ENCODE data around the gene UPK1B.

Gene UPK1B

GRCh38 chr3:119207512-119207875 is 34.1 kb downstream of the UPK1B start:
- Histone ChIP-seq H3K9me3 (ENCODE audit: control insufficient read depth, low read depth, low read length) (no peaks in the 10 kb centered on the region), H3K27ac (ENCODE audit: low read length) (no peak overlapping the region), H3K4me3 (ENCODE audit: low read length) (no peak overlapping the region), H3K36me3 (ENCODE audit: control insufficient read depth, low read depth, low read length) (peaks cover 15% of the 10 kb centered on the region), H3K27me3 (ENCODE audit: control insufficient read depth, insufficient read depth, low read length) (no peaks in the 10 kb centered on the region), H3K4me1 (ENCODE audit: control insufficient read depth, low read depth, low read length) (no peaks in the 10 kb centered on the region), H3K9ac (ENCODE audit: low read length) (no peak overlapping the region)

- no peak overlapping the region for H3K27ac ChIP-seq (ENCODE audit: low read length)
- no peaks in the 10 kb centered on the region for H3K4me1 ChIP-seq (ENCODE audit: control insufficient read depth, low read depth, low read length)
- no peaks in the 10 kb centered on the region for H3K9me3 ChIP-seq (ENCODE audit: control insufficient read depth, low read depth, low read length)
- peaks cover 50% of the 10 kb centered on the region for H3K36me3 ChIP-seq (ENCODE audit: control insufficient read depth, low read depth, low read length)
- no peak overlapping the region for H3K9ac ChIP-seq (ENCODE audit: low read length)
- no peaks in the 10 kb centered on the region for H3K27me3 ChIP-seq (ENCODE audit: control insufficient read depth, insufficient read depth, low read length)
- H3K4me3 ChIP-seq (ENCODE audit: low read length), result no peak overlapping the region
These were observed 37.8 kb downstream of the UPK1B start for GRCh38 chr3:119211193-119211592.

- Histone ChIP-seq H3K9me3 (ENCODE audit: control insufficient read depth, low read depth, low read length) (no peaks in the 10 kb centered on the region), H3K27ac (ENCODE audit: low read length) (no peak overlapping the region), H3K4me3 (ENCODE audit: low read length) (no peak overlapping the region), H3K9ac (ENCODE audit: low read length) (no peak overlapping the region), H3K36me3 (ENCODE audit: control insufficient read depth, low read depth, low read length) (peaks cover 56% of the 10 kb centered on the region), H3K4me1 (ENCODE audit: control insufficient read depth, low read depth, low read length) (no peaks in the 10 kb centered on the region), H3K27me3 (ENCODE audit: control insufficient read depth, insufficient read depth, low read length) (no peaks in the 10 kb centered on the region)
These were observed 38.4 kb downstream of the UPK1B start for GRCh38 chr3:119211803-119212202.

GRCh38 chr3:119219069-119219468 is 45.7 kb downstream of the UPK1B start:
- Histone ChIP-seq H3K9ac (ENCODE audit: low read length) (no peak overlapping the region), H3K4me1 (ENCODE audit: control insufficient read depth, low read depth, low read length) (no peaks in the 10 kb centered on the region), H3K9me3 (ENCODE audit: control insufficient read depth, low read depth, low read length) (no peaks in the 10 kb centered on the region), H3K4me3 (ENCODE audit: low read length) (no peak overlapping the region), H3K36me3 (ENCODE audit: control insufficient read depth, low read depth, low read length) (peaks cover 82% of the 10 kb centered on the region), H3K27me3 (ENCODE audit: control insufficient read depth, insufficient read depth, low read length) (no peaks in the 10 kb centered on the region), H3K27ac (ENCODE audit: low read length) (no peak overlapping the region)

- Histone ChIP-seq H3K27me3 (ENCODE audit: control insufficient read depth, insufficient read depth, low read length) (no peaks in the 10 kb centered on the region), H3K9ac (ENCODE audit: low read length) (no peak overlapping the region), H3K4me1 (ENCODE audit: control insufficient read depth, low read depth, low read length) (no peaks in the 10 kb centered on the region), H3K27ac (ENCODE audit: low read length) (no peak overlapping the region), H3K4me3 (ENCODE audit: low read length) (no peak overlapping the region), H3K36me3 (ENCODE audit: control insufficient read depth, low read depth, low read length) (peaks cover 79% of the 10 kb centered on the region), H3K9me3 (ENCODE audit: control insufficient read depth, low read depth, low read length) (no peaks in the 10 kb centered on the region)
These were observed 46.8 kb downstream of the UPK1B start for GRCh38 chr3:119220198-119220597.

- no peak overlapping the region for H3K27ac ChIP-seq (ENCODE audit: low read length)
- H3K36me3 ChIP-seq (ENCODE audit: control insufficient read depth, low read depth, low read length), result peaks cover 76% of the 10 kb centered on the region
- H3K9ac ChIP-seq (ENCODE audit: low read length), result no peak overlapping the region
- H3K4me1 ChIP-seq (ENCODE audit: control insufficient read depth, low read depth, low read length), result no peaks in the 10 kb centered on the region
- H3K27me3 ChIP-seq (ENCODE audit: control insufficient read depth, insufficient read depth, low read length), result no peaks in the 10 kb centered on the region
- no peaks in the 10 kb centered on the region for H3K9me3 ChIP-seq (ENCODE audit: control insufficient read depth, low read depth, low read length)
- H3K4me3 ChIP-seq (ENCODE audit: low read length), result no peak overlapping the region
These were observed 47.7 kb downstream of the UPK1B start for GRCh38 chr3:119220970-119221667.

GRCh38 chr3:119221779-119222320 is 48.5 kb downstream of the UPK1B start:
- Histone ChIP-seq H3K36me3 (ENCODE audit: control insufficient read depth, low read depth, low read length) (peaks cover 76% of the 10 kb centered on the region), H3K9ac (ENCODE audit: low read length) (no peak overlapping the region), H3K4me1 (ENCODE audit: control insufficient read depth, low read depth, low read length) (no peaks in the 10 kb centered on the region), H3K27ac (ENCODE audit: low read length) (no peak overlapping the region), H3K9me3 (ENCODE audit: control insufficient read depth, low read depth, low read length) (no peaks in the 10 kb centered on the region), H3K4me3 (ENCODE audit: low read length) (no peak overlapping the region), H3K27me3 (ENCODE audit: control insufficient read depth, insufficient read depth, low read length) (no peaks in the 10 kb centered on the region)

GRCh38 chr3:119222391-119222790 is 49.0 kb downstream of the UPK1B start:
- H3K9ac ChIP-seq (ENCODE audit: low read length), result no peak overlapping the region
- H3K4me3 ChIP-seq (ENCODE audit: low read length), result no peak overlapping the region
- H3K4me1 ChIP-seq (ENCODE audit: control insufficient read depth, low read depth, low read length), result no peaks in the 10 kb centered on the region
- H3K9me3 ChIP-seq (ENCODE audit: control insufficient read depth, low read depth, low read length), result no peaks in the 10 kb centered on the region
- H3K27ac ChIP-seq (ENCODE audit: low read length), result no peak overlapping the region
- peaks cover 76% of the 10 kb centered on the region for H3K36me3 ChIP-seq (ENCODE audit: control insufficient read depth, low read depth, low read length)
- no peaks in the 10 kb centered on the region for H3K27me3 ChIP-seq (ENCODE audit: control insufficient read depth, insufficient read depth, low read length)

- Histone ChIP-seq H3K9ac (ENCODE audit: low read length) (no peak overlapping the region), H3K4me3 (ENCODE audit: low read length) (no peak overlapping the region), H3K4me1 (ENCODE audit: control insufficient read depth, low read depth, low read length) (no peaks in the 10 kb centered on the region), H3K36me3 (ENCODE audit: control insufficient read depth, low read depth, low read length) (peaks cover 81% of the 10 kb centered on the region), H3K27ac (ENCODE audit: low read length) (no peak overlapping the region), H3K27me3 (ENCODE audit: control insufficient read depth, insufficient read depth, low read length) (no peaks in the 10 kb centered on the region), H3K9me3 (ENCODE audit: control insufficient read depth, low read depth, low read length) (no peaks in the 10 kb centered on the region)
These were observed 50.1 kb downstream of the UPK1B start for GRCh38 chr3:119223511-119223910.

- Histone ChIP-seq H3K4me1 (ENCODE audit: control insufficient read depth, low read depth, low read length) (no peaks in the 10 kb centered on the region), H3K9ac (ENCODE audit: low read length) (no peak overlapping the region), H3K9me3 (ENCODE audit: control insufficient read depth, low read depth, low read length) (no peaks in the 10 kb centered on the region), H3K27me3 (ENCODE audit: control insufficient read depth, insufficient read depth, low read length) (no peaks in the 10 kb centered on the region), H3K27ac (ENCODE audit: low read length) (no peak overlapping the region), H3K4me3 (ENCODE audit: low read length) (no peak overlapping the region), H3K36me3 (ENCODE audit: control insufficient read depth, low read depth, low read length) (peaks cover 85% of the 10 kb centered on the region)
These were observed 51.7 kb downstream of the UPK1B start for GRCh38 chr3:119225121-119225520.

GRCh38 chr3:119227070-119227850 is 53.9 kb downstream of the UPK1B start:
- H3K9me3 ChIP-seq (ENCODE audit: control insufficient read depth, low read depth, low read length), result no peaks in the 10 kb centered on the region
- no peak overlapping the region for H3K4me3 ChIP-seq (ENCODE audit: low read length)
- H3K9ac ChIP-seq (ENCODE audit: low read length), result no peak overlapping the region
- H3K36me3 ChIP-seq (ENCODE audit: control insufficient read depth, low read depth, low read length), result peaks cover 81% of the 10 kb centered on the region
- H3K27ac ChIP-seq (ENCODE audit: low read length), result no peak overlapping the region
- no peaks in the 10 kb centered on the region for H3K4me1 ChIP-seq (ENCODE audit: control insufficient read depth, low read depth, low read length)
- no peaks in the 10 kb centered on the region for H3K27me3 ChIP-seq (ENCODE audit: control insufficient read depth, insufficient read depth, low read length)

Data from iPS-18a (cell line).